H9 (cell line): ENCODE results near the gene ST6GALNAC2. TPM values are rescaled to one million over a fixed set of nuclear protein-coding genes. Genes with fewer than 3 reads are reported as not detected.
"Not testable (repeated sequence)": the region's sequence is repeated elsewhere in the genome, so short reads cannot be mapped to it uniquely, and the experiment has no call there.

Source experiments
- DNase-seq: peaks from one replicate; pipeline ENCODE4 v3.0.0-alpha.2; 2017
- H2AFZ ChIP-seq: one replicate; pipeline ENCODE4 v1.6.1; 2013; ENCODE audit warnings: mild to moderate bottlenecking, low read length, control low read depth, moderate library complexity
- H2AK5ac ChIP-seq: 2 replicates; pipeline ENCODE4 v1.6.1; 2013; ENCODE audit warnings: low read length, control low read depth, mixed read lengths; ENCODE audit not compliant: insufficient read length
- H2BK120ac ChIP-seq: one replicate; pipeline ENCODE4 v1.6.1; 2013; ENCODE audit warnings: low read depth, mild to moderate bottlenecking, low read length, control low read depth, inconsistent platforms; ENCODE audit not compliant: poor library complexity, severe bottlenecking
- H2BK12ac ChIP-seq: 2 replicates; pipeline ENCODE4 v1.6.1; 2013; ENCODE audit warnings: low read length, control low read depth, mixed read lengths, low read depth; ENCODE audit not compliant: insufficient read length
- H2BK15ac ChIP-seq: 2 replicates; pipeline ENCODE4 v1.6.1; 2013; ENCODE audit warnings: low read depth, low read length, control low read depth
- H2BK20ac ChIP-seq: one replicate; pipeline ENCODE4 v1.6.1; 2013; ENCODE audit warnings: low read depth, mild to moderate bottlenecking, low read length, control low read depth, inconsistent platforms; ENCODE audit not compliant: poor library complexity, severe bottlenecking
- H2BK5ac ChIP-seq: 2 replicates; pipeline ENCODE4 v1.6.1; 2013; ENCODE audit warnings: low read length, control low read depth, mixed read lengths; ENCODE audit not compliant: insufficient read length
- H3K14ac ChIP-seq: 2 replicates; pipeline ENCODE4 v1.6.1; 2013; ENCODE audit warnings: low read length, control low read depth; ENCODE audit not compliant: insufficient read depth
- H3K18ac ChIP-seq: 2 replicates; pipeline ENCODE4 v1.6.1; 2013; ENCODE audit warnings: low read depth, mild to moderate bottlenecking, mixed read lengths, low read length, control low read depth; ENCODE audit not compliant: insufficient read length
- H3K23ac ChIP-seq: 2 replicates; pipeline ENCODE4 v1.6.1; 2013; ENCODE audit warnings: low read length, control low read depth, mixed read lengths, low read depth; ENCODE audit not compliant: insufficient read length
- H3K23me2 ChIP-seq: 2 replicates; pipeline ENCODE4 v1.6.1; 2013; ENCODE audit warnings: low read depth, mild to moderate bottlenecking, mixed read lengths, low read length, control low read depth; ENCODE audit not compliant: insufficient read length, poor library complexity, severe bottlenecking
- H3K27ac ChIP-seq: 2 replicates; pipeline ENCODE4 v1.5.1; 2013; ENCODE audit warnings: low read length, control low read depth, mixed read lengths, low read depth; ENCODE audit not compliant: insufficient read length
- H3K27me3 ChIP-seq: 2 replicates; pipeline ENCODE4 v1.6.1; 2013; ENCODE audit warnings: low read length, control low read depth, inconsistent platforms; ENCODE audit not compliant: insufficient read depth
- H3K4ac ChIP-seq: 2 replicates; pipeline ENCODE4 v1.6.1; 2013; ENCODE audit warnings: low read depth, mild to moderate bottlenecking, control low read depth, inconsistent platforms, low read length, moderate library complexity
- H3K4me1 ChIP-seq: 2 replicates; pipeline ENCODE4 v1.6.1; 2013; ENCODE audit warnings: low read length, control low read depth, inconsistent platforms; ENCODE audit not compliant: insufficient read depth
- H3K4me2 ChIP-seq: 2 replicates; pipeline ENCODE4 v1.6.1; 2013; ENCODE audit warnings: low read length, control low read depth, mixed read lengths; ENCODE audit not compliant: insufficient read length, insufficient read depth
- H3K56ac ChIP-seq: 2 replicates; pipeline ENCODE4 v1.6.1; 2013; ENCODE audit warnings: low read depth, mild to moderate bottlenecking, mixed read lengths, low read length, control low read depth; ENCODE audit not compliant: insufficient read length
- H3K79me1 ChIP-seq: 2 replicates; pipeline ENCODE4 v1.6.1; 2013; ENCODE audit warnings: low read depth, mild to moderate bottlenecking, moderate library complexity, low read length, control low read depth, inconsistent platforms; ENCODE audit not compliant: insufficient read depth, poor library complexity, severe bottlenecking
- H3K79me2 ChIP-seq: 2 replicates; pipeline ENCODE4 v1.6.1; 2013; ENCODE audit warnings: low read length, control low read depth, inconsistent platforms; ENCODE audit not compliant: insufficient read depth
- H3K9ac ChIP-seq: 2 replicates; pipeline ENCODE4 v1.6.1; 2013; ENCODE audit warnings: low read length, control low read depth, mixed read lengths; ENCODE audit not compliant: insufficient read length; ENCODE audit errors: extremely low read depth
- H3K9me3 ChIP-seq: one replicate; pipeline ENCODE4 v1.6.1; 2013; ENCODE audit warnings: low read depth, low read length, inconsistent platforms; ENCODE audit not compliant: control insufficient read depth
- H3T11ph ChIP-seq: one replicate; pipeline ENCODE4 v1.6.1; 2013; ENCODE audit warnings: mild to moderate bottlenecking, low read length, control low read depth, inconsistent platforms
- H4K20me1 ChIP-seq: one replicate; pipeline ENCODE4 v1.6.1; 2013; ENCODE audit not compliant: control insufficient read depth, insufficient read length, insufficient read depth
- H4K5ac ChIP-seq: 2 replicates; pipeline ENCODE4 v1.6.1; 2013; ENCODE audit warnings: low read depth, mild to moderate bottlenecking, mixed read lengths, low read length, control low read depth; ENCODE audit not compliant: insufficient read length
- H4K8ac ChIP-seq: replicated peaks from 2 replicates; pipeline ENCODE4 v1.6.1; 2013; ENCODE audit warnings: low read length, control low read depth, mixed read lengths, low read depth; ENCODE audit not compliant: insufficient read length
- H4K91ac ChIP-seq: 2 replicates; pipeline ENCODE4 v1.6.1; 2013; ENCODE audit warnings: low read depth, mild to moderate bottlenecking, moderate library complexity, mixed read lengths, low read length, control low read depth; ENCODE audit not compliant: insufficient read length
- H3K27ac Mint-ChIP-seq, 3 experiments: 2 replicates in 2 of 3; 3 replicates in 1 of 3; pipeline ENCODE4 v1.8.0; 2020 to 2021; ENCODE audit warnings: mixed read lengths in 3 of 3, mild to moderate bottlenecking in 1 of 3, moderate library complexity in 1 of 3
- H3K27me3 Mint-ChIP-seq: 2 replicates; pipeline ENCODE4 v1.8.0; 2021; ENCODE audit warnings: low read depth, mild to moderate bottlenecking, moderate library complexity, mixed read lengths
- H3K36me3 Mint-ChIP-seq, 3 experiments: 2 replicates in 2 of 3; 3 replicates in 1 of 3; pipeline ENCODE4 v1.8.0; 2020 to 2021; ENCODE audit warnings: low read depth in 3 of 3, mixed read lengths in 3 of 3; ENCODE audit not compliant: insufficient read depth in 1 of 3
- H3K4me1 Mint-ChIP-seq, 2 experiments: 2 replicates each; pipeline ENCODE4 v1.8.0; 2020; ENCODE audit warnings: mixed read lengths in 2 of 2
- H3K4me3 Mint-ChIP-seq, 2 experiments: 2 replicates in 1 of 2; 3 replicates in 1 of 2; pipeline ENCODE4 v1.8.0; 2020 to 2021; ENCODE audit warnings: mild to moderate bottlenecking in 2 of 2, mixed read lengths in 2 of 2, moderate library complexity in 1 of 2
- H3K9me3 Mint-ChIP-seq, 2 experiments: 2 replicates in 1 of 2; 3 replicates in 1 of 2; pipeline ENCODE4 v1.8.0; 2020; ENCODE audit warnings: mild to moderate bottlenecking in 2 of 2, mixed read lengths in 2 of 2, moderate library complexity in 1 of 2
- WGBS: extraction: QIAGEN DNeasy Blood & Tissue Kit; methylation state at CpG from one replicate; pipeline ENCODE4 v1.1.7; 2013; ENCODE audit warnings: missing lambda C conversion rate, low lambda C conversion rate, mixed read lengths; ENCODE audit not compliant: insufficient read length; ENCODE audit errors: extremely low coverage; 5-methylcytosine and 5-hydroxymethylcytosine counted together
- total RNA-seq: library from RNA; stranded (reverse); gene quantifications from 2 replicates; pipeline ENCODE4 v1.2.1, GENCODE V29; 2021

ST6GALNAC2 gene
- total RNA-seq, 1 experiment from 2014 or later, result 0.46 TPM

GRCh38 chr17:76563359-76563758, 22.3 kb downstream of the ST6GALNAC2 start:
- H2AK5ac ChIP-seq, H3K56ac ChIP-seq, H3K4ac ChIP-seq, H3K9me3 Mint-ChIP-seq, H3K23ac ChIP-seq, H2BK120ac ChIP-seq, H2BK5ac ChIP-seq, DNase-seq, H4K20me1 ChIP-seq, H3K23me2 ChIP-seq, H3K4me3 Mint-ChIP-seq, H3K18ac ChIP-seq, H4K91ac ChIP-seq, H3K27ac Mint-ChIP-seq, H3K27me3 Mint-ChIP-seq, H2BK15ac ChIP-seq, H2BK12ac ChIP-seq, H3K4me2 ChIP-seq, H3K4me1 ChIP-seq, H3K9ac ChIP-seq, H3K79me1 ChIP-seq, H3T11ph ChIP-seq, H3K27me3 ChIP-seq, H3K27ac ChIP-seq, H2AFZ ChIP-seq, H3K14ac ChIP-seq, H4K8ac ChIP-seq, H3K9me3 ChIP-seq, H2BK20ac ChIP-seq, H4K5ac ChIP-seq: not testable (repeated sequence)
- peaks cover 27% of the 10 kb centered on the region for H3K79me2 ChIP-seq
- peaks cover 48 to 49% of the 10 kb centered on the region in 2 experiments for H3K4me1 Mint-ChIP-seq
- peaks cover 45 to 79% (median 62%) of the 10 kb centered on the region in 3 experiments for H3K36me3 Mint-ChIP-seq
- no CpG with 5 or more reads among the region's 2 CpGs for whole genome bisulfite sequencing
